GM19455 (cell line): Measurements from ENCODE around the gene OSTM1.
"Not testable (repeated sequence)": the region's sequence is repeated elsewhere in the genome, so short reads cannot be mapped to it uniquely, and the experiment has no call there.

Source experiments
- ATAC-seq: cut with Tn5 transposase; IDR thresholded peaks from one replicate; pipeline ENCODE4 v1.9.1; 2021; ENCODE audit not compliant: unreplicated experiment

The OSTM1 gene

GRCh38 chr6:108024427-108025073 lies 50.0 kb downstream of the OSTM1 start:
- ATAC-seq, result no peak

- no peak for ATAC-seq
Measured at GRCh38 chr6:108020472-108021116, 53.9 kb downstream of the OSTM1 start.

GRCh38 chr6:108016283-108016682 lies 58.3 kb downstream of the OSTM1 start:
- ATAC-seq, result not testable (repeated sequence)

DNA sequence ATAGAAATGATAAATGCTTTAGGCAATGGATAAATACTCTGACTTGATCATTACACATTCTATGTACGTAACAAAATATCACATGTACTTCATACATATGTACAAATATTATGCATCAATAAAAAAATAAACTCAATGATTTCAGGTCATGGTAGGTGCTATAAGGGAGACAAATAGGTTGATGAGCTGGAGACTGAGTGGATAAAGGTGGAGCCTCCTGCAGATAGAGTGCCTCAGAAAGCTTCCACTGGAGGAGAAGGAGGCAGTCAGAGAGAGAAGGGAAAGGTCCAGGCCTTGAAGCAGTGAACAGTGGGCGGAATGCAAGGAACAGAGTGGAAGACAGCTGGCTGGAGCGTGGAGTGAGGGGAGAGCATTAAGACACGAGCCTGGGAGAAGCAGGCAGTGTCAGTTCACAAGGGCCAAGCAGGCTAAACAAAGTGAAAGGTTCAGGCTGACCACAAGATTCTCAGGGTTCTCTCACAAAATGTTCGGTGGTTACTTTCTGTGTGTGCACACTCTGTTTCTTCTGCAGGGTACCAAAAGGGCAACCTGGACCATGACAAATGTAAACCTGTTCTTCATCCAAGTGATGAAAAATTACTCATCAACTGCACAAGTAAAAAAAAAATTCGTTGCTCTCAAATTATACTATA lies 60.6 kb downstream of the OSTM1 start:
- ATAC-seq, result no peak

- no peak for ATAC-seq
Measured at GRCh38 chr6:108009894-108010293, 64.6 kb downstream of the OSTM1 start.

GRCh38 chr6:108009258-108009657 lies 65.3 kb downstream of the OSTM1 start:
- ATAC-seq, result not testable (repeated sequence)

GRCh38 chr6:108008363-108008762 lies 66.2 kb downstream of the OSTM1 start:
- no peak for ATAC-seq

DNA sequence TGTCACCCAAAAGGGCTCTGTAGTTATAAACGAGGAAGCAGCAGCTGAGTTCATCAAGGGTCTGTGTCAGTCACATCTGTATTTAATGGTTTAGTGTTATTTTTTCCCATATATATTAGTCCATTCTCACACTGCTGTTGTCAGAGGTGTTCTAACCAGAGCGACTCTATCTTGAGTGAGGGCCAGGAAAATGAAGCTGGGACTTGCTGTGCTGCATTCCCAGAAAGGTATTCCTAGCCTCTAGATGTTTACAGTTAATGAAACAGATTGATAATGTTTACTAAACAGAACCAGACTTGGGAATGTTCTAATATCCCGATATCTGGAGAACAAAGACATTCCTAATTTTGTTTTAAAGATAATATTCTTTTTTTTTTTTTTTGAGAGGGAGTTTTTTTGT lies 68.6 kb downstream of the OSTM1 start:
- ATAC-seq, result no peak

- ATAC-seq, result no peak
Measured at GRCh38 chr6:108004861-108005260, 69.7 kb downstream of the OSTM1 start.

DNA sequence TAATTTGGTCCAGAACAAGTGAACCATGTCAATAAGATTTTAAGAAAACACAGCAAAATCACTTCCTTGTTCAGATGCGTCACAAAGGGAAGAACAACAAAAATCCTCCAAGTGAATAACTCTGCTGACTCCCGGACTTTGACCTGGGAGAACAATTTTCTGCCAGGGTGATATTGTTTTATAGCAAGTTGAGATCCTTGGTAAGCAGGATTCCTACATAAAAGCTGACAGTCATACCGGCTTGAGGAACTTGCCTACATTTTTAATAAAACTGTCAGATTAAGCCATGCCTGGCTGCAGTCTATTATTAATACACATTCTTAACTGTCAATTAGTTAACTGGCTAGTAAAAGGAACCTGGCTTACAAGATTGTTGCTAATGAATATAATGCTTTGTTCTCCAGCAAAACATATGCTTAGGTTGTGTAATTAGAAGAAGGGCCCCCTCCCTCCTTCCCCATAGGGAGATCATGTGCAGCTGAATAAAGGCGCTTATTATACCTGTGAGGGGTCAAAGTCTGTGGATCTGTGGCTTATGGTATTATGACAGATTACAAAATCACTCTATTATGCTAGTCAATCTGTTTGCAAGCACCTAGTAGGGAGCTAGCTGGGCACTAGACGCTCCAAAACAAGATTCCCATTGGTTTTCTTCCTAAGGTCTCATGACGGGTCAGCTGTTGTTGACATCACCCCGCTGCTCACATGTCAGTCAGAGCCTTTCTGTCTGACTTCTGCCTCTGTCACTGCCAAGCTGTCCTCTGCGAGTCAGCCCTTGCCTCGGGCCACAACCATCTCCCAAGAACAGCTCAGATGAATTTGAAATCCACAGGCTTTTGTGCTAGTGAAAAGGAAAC lies 71.9 kb downstream of the OSTM1 start:
- no peak for ATAC-seq

DNA sequence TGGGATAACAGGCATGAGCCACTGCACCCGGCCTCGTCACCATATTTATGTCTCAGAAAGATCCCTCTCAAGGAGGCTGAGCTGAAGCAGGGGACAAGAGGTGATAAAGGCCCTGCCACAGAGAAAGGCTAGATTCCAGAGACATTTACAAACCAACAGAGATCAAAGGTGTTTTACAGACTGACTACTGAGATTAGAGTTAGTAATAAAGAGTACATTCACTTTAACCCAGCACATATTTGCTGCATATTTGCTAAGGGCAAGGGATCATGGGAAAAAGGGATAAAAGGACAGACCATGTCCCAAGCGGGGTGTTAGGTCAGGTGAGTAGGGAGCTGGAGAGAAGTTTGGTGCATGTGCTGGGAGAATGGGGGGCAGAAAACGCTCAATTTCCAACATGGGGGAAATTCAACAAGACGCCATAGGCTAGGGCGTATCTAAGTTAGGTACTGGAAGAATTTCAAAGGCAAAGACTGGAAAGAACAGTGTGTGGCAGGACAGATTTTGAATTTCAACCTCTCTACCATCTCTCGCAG lies 72.8 kb downstream of the OSTM1 start:
- ATAC-seq, result no peak

GRCh38 chr6:108000259-108000658 lies 74.3 kb downstream of the OSTM1 start:
- ATAC-seq, result not testable (repeated sequence)

- ATAC-seq, result no peak
Measured at GRCh38 chr6:107999341-107999740, 75.2 kb downstream of the OSTM1 start.

DNA sequence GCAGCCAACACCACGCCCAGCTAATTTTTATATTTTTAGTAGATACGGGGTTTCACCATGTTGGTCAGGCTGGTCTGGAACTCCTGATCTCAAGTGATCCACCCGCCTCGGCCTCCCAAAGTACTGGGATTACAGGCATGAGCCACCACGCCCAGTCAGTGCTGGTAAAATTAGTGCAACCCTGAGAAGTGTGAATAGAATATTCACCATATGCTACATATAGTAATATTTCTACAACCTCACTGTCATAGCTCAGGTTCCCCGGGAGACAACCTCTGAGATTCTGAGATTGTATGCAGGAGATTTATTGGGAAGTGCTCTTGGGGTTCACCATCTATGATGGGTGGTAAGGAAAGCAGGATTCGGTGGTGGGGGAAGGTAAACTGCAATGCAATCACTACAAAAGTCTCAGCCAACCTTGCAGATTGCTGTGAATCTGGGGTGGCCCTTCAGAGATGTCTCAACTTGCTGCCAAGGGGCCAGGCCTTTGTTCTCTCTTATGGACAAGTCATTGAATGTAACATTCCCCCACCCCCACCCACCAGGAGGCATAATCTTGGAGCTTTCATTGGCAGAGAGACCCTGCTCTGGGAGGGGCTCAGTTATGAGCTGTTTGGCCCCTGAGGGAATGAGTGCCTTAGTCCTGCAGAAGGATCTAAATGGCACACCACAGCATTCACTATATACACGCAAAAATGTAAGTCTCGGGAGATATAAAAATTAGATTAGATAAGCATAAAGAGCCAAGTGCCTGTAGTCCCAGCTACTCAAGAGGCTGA lies 82.6 kb downstream of the OSTM1 start:
- no peak for ATAC-seq
